Measurements from ENCODE around the gene ACOX2. TPM values are rescaled to one million over a fixed set of nuclear protein-coding genes. Genes with fewer than 3 reads are reported as not detected.
A peak's percentile ranks its signal among the peaks of the same experiment; 100 is the strongest.

Gene ACOX2
- total RNA-seq, 2 donors from 2014 or later, result 19.7 to 42.5 TPM

DNA sequence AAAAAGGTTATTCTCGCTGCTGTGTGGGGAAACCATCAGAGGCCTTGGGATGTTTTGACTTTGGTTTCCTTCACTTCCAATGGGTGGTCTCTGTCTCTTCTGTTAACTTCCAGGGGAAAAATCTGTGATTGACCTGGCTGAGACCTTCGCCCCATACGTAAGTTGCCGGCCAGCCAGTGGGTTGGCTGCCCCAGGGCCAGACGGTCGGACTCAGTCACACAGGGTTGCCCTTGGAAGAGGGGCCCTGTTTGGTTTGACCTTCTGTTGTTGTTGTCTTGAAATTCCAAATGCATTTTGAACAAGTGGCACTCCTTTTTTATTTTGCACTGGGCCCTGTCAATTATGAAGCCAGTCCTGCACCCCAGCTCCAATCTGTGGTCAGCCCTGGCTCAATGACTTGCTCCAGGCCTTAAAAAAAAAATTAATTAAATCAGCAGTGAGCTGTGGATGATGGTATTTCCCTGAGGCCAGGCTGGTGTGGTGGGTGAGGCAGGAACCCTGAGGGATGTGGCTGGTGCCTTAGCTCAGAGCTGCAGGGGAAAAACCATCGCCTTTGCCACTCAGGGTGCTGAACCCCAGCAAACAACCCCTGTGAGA lies 35.7 kb upstream of the ACOX2 start:
- peaks cover 2% of the 10 kb centered on the region for H3K4me1 ChIP-seq (replicated peaks)
- H3K36me3 ChIP-seq, result no peaks in the 10 kb centered on the region
- peak overlapping the region in 1 of 2 donors; percentile 43 for H3K27ac ChIP-seq
- DNase-seq (ENCODE audit: low spot score), result no peak
- WGBS, result 93% methylated on average over 7 of the region's 7 CpGs
- TF ChIP-seq POLR2AphosphoS5 (IDR thresholded peaks at IDR 0.05), result no peak
- TF ChIP-seq, protein P1, sequence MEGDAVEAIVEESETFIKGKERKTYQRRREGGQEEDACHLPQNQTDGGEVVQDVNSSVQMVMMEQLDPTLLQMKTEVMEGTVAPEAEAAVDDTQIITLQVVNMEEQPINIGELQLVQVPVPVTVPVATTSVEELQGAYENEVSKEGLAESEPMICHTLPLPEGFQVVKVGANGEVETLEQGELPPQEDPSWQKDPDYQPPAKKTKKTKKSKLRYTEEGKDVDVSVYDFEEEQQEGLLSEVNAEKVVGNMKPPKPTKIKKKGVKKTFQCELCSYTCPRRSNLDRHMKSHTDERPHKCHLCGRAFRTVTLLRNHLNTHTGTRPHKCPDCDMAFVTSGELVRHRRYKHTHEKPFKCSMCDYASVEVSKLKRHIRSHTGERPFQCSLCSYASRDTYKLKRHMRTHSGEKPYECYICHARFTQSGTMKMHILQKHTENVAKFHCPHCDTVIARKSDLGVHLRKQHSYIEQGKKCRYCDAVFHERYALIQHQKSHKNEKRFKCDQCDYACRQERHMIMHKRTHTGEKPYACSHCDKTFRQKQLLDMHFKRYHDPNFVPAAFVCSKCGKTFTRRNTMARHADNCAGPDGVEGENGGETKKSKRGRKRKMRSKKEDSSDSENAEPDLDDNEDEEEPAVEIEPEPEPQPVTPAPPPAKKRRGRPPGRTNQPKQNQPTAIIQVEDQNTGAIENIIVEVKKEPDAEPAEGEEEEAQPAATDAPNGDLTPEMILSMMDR (IDR thresholded peaks at IDR 0.05), result no peak
- TF ChIP-seq POLR2A (IDR thresholded peaks at IDR 0.05), result no peak
- no peak overlapping the region for H3K4me3 ChIP-seq
- intact Hi-C loops (cut with DNase I), result no loop called here
- H3K27me3 ChIP-seq (replicated peaks; ENCODE audit: insufficient read depth), result no peaks in the 10 kb centered on the region
- no peaks in the 10 kb centered on the region for H3K9me3 ChIP-seq

DNA sequence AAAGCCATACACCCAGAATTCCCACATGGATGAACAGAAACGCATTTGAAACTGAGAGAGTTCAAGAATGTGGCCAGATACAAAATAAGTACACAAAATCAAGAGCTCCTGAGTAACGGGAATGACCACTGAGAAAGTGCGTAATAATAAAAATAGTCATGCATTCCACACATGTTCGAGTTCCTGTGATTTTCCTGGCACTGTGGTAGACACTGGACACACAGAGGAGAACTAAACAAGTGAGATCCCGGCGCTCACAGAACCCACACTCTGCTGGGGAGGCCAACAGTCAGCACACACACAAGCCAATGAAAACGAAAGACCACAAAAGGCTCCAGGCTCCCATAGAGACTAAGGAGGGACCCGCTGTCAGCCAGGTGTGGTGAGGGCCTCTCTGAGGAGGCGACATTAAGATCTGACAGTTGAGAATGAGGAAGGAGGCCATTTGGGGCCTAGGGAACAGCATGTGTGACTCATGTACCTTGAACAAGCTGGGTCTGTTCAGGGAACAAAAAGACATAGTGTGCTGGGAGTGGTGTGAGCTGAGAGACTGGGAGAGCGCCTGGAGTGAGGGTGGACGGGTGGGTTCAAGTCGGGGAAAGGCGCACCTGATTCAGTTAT lies 35.1 kb upstream of the ACOX2 start:
- H3K27ac ChIP-seq, result no peak overlapping the region
- no peaks in the 10 kb centered on the region for H3K9me3 ChIP-seq
- no peaks in the 10 kb centered on the region for H3K4me1 ChIP-seq (replicated peaks)
- no peak for DNase-seq (ENCODE audit: low spot score)
- no peak overlapping the region for H3K4me3 ChIP-seq
- TF ChIP-seq POLR2A (IDR thresholded peaks at IDR 0.05), result no peak
- no peak for TF ChIP-seq POLR2AphosphoS5 (IDR thresholded peaks at IDR 0.05)
- TF ChIP-seq, protein P1 (IDR thresholded peaks at IDR 0.05), result no peak
- H3K36me3 ChIP-seq, result peaks cover 0 to 2% of the 10 kb centered on the region in 2 donors
- intact Hi-C loops (cut with DNase I), result no loop called here
- 87% methylated on average over 13 of the region's 13 CpGs for WGBS
- H3K27me3 ChIP-seq (replicated peaks; ENCODE audit: insufficient read depth), result no peaks in the 10 kb centered on the region

DNA sequence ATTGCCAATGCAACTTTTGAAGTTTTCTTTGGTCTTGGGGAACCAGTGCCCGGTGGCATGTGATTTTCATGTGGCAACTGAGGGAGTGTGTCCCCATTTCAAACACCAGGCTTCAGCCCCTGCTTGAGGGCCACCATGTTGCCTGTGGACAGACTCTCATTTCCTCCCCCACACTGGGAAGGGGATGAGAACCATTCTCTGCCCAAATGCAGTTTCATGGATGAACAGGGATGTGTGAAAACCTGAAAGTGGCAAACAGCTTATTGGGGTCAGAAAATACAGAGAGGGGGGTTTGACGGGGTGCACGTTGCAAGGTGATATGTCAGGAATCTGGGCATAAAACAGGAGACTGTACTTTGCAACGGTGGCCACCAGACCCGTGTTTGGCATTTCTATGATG lies 33.9 kb upstream of the ACOX2 start:
- no peaks in the 10 kb centered on the region for H3K9me3 ChIP-seq
- TF ChIP-seq, protein P1 (IDR thresholded peaks at IDR 0.05), result no peak
- no peak for TF ChIP-seq POLR2A (IDR thresholded peaks at IDR 0.05)
- TF ChIP-seq POLR2AphosphoS5 (IDR thresholded peaks at IDR 0.05), result no peak
- H3K4me1 ChIP-seq (replicated peaks), result no peaks in the 10 kb centered on the region
- intact Hi-C loops (cut with DNase I), result no loop called here
- peaks cover 0 to 14% of the 10 kb centered on the region in 2 donors for H3K36me3 ChIP-seq
- no peak for DNase-seq (ENCODE audit: low spot score)
- H3K27me3 ChIP-seq (replicated peaks; ENCODE audit: insufficient read depth), result no peaks in the 10 kb centered on the region
- WGBS, result 94% methylated on average over 5 of the region's 5 CpGs
- no peak overlapping the region for H3K4me3 ChIP-seq
- H3K27ac ChIP-seq, result no peak overlapping the region

DNA sequence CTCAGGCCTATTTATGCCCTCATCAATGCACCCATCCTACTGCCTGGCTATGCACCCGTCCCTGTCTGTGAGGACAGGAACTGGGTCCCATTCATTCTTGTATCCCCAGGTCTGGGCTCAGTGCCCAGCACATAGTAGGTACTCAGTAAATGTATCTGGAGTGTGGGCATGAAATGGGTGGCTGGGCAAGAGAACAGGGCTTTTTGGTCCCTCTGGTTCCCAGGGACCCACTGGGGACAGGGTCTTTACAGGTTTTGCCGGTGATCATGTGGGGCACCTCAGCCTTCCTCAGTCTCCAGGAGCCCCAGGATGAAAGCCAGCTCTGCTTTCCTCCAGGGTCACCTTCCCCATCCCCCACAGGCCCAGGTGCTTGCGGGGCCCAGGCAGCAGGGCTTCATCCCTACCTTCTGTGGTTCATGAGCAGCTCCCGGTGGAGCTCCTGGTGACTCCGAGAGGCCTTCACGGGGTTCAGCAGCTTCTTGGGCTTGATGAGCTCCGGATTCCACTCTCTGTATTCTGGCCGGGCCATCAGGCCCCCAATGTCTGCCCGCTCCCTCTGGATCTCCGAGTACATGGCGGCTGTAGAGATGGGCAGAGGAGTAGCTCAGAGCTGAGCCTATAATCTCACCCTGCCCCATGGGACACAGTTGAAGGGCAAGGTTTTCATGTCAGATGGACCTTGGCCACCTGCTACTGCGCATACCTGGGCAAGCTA lies 32.5 kb upstream of the ACOX2 start:
- 94% methylated on average over 12 of the region's 12 CpGs for WGBS
- H3K27me3 ChIP-seq (replicated peaks; ENCODE audit: insufficient read depth), result no peaks in the 10 kb centered on the region
- intact Hi-C loops (cut with DNase I), result loop anchor here (2.0 kb wide), 1 partner anchor 59 kb away; no protein-coding TSS in a partner anchor
- TF ChIP-seq POLR2A (IDR thresholded peaks at IDR 0.05), result no peak
- no peak for TF ChIP-seq POLR2AphosphoS5 (IDR thresholded peaks at IDR 0.05)
- TF ChIP-seq, protein P1 (IDR thresholded peaks at IDR 0.05), result no peak
- no peak overlapping the region for H3K4me3 ChIP-seq
- no peak for DNase-seq (ENCODE audit: low spot score)
- peaks cover 0 to 14% of the 10 kb centered on the region in 2 donors for H3K36me3 ChIP-seq
- H3K4me1 ChIP-seq (replicated peaks), result no peaks in the 10 kb centered on the region
- H3K27ac ChIP-seq, result no peak overlapping the region
- H3K9me3 ChIP-seq, result no peaks in the 10 kb centered on the region

All from prostate gland (tissue), 2 donors.